Left lung (tissue), 10 donors: ENCODE data around the gene NR2E3. TPM values are rescaled to one million over a fixed set of nuclear protein-coding genes. Genes with fewer than 3 reads are reported as not detected.

Experiments used
- ATAC-seq: fragments of 200-7000 bp; cut with Tn5 transposase; one replicate; pipeline ENCODE4 v1.9.1; 2020; ENCODE audit warnings: moderate library complexity
- DNase-seq, 4 donors: peaks; one replicate each; pipeline ENCODE4 v3.0.0-alpha.2; 2013 to 2020
- H3K27ac ChIP-seq, 2 donors: fragments of 200-600 bp; sonication (generic) in 1 of 2; one replicate each; pipeline versions ENCODE4 v1.5.0 to v1.8.0; 2020 to 2021
- H3K27me3 ChIP-seq, 2 donors: fragments of 200-600 bp; sonication (generic) in 1 of 2; one replicate each; pipeline versions ENCODE4 v1.5.0 to v1.8.0; 2020 to 2021
- H3K36me3 ChIP-seq, 2 donors: fragments of 200-600 bp; sonication (generic) in 1 of 2; one replicate each; pipeline versions ENCODE4 v1.5.0 to v1.8.0; 2020 to 2021
- H3K4me1 ChIP-seq, 2 donors: fragments of 200-600 bp; one replicate each; pipeline ENCODE4 v1.8.0; 2021
- H3K4me3 ChIP-seq, 2 donors: fragments of 200-600 bp; sonication (generic) in 1 of 2; one replicate each; pipeline versions ENCODE4 v1.5.0 to v1.8.0; 2020 to 2021; ENCODE audit warnings: mild to moderate bottlenecking in 1 of 2
- H3K9me3 ChIP-seq, 2 donors: fragments of 200-600 bp; sonication (generic) in 1 of 2; one replicate each; pipeline versions ENCODE4 v1.5.0 to v1.8.0; 2020 to 2021
- intact Hi-C, 2 donors: fragments of 100-400 bp; cut with DNase I; formaldehyde crosslinking; loops; one replicate each; pipeline versions ENCODE4 v1.11.2 to v1.14.2; 2022
- polyA plus RNA-seq, 6 donors: library from polyadenylated mRNA; unstranded; fragments of 120-200 nt; gene quantifications; one replicate each; pipeline ENCODE4 v1.2.1, GENCODE V29; 2013; ENCODE audit not compliant: insufficient read length in 6 of 6
- total RNA-seq, 2 donors: library from RNA; stranded (reverse); fragmentation: NEBNext Ultra II Directional; extraction: Animal tissue kit (Norgen Biotek cat#: 25700); gene quantifications; one replicate each; pipeline ENCODE4 v1.2.1, GENCODE V29; 2021
- TF ChIP-seq, protein P1 (sequence below), 2 donors: fragments of 200-600 bp; sonication (generic) in 1 of 2; IDR thresholded peaks; one replicate each; pipeline versions ENCODE4 v1.5.0 to v1.8.0; 2021; ENCODE audit warnings: antibody characterized with exemption in 2 of 2
- donor health status: DM: no; HTN: yes; CAD: no.
- donor health status: DM: no; HTN: no; CAD: no.

NR2E3 gene
- total and polyA plus RNA-seq, 8 donors: 0.41 to 1.1 (median 0.70) TPM

DNA sequence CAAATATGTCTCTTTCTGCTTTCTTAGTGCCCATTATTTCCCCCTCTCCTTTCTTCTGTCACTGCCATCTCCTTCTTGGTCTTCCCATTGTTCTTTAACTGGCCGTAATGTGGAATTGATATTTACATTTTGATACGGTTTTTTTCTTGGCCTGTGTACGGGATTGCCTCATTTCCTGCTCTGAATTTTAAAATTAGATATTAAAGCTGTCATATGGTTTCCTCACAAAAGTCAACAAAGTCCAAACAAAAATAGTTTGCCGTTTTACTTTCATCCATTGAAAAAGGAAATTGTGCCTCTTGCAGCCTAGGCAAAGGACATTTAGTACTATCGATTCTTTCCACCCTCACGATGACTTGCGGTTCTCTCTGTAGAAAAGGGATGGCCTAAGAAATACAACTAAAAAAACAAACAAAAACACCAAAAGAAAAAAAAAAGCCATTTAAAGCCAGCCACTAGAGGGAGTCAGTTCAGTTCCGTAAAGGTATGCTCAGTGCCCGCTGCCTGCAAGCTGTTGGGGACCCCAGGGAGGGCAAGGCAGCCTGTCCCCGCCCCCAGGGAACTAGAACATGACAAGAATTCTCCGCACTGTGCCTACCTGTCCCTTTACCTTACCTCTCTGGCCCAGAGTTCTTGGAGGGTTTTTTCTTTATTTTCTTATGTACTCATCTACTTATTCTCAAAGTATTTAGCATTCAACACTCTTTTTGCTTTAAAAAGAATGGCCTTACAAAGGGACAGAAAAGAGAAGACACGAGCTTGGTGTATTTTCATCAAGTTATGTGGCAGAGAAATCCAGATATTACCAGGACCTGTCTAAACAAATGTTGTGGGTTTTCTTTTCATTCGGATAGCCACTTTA, 30.0 kb upstream of the NR2E3 start:
- Histone ChIP-seq H3K4me1 (peaks cover 3 to 4% of the 10 kb centered on the region in 2 donors), H3K27ac (no peak overlapping the region), H3K9me3 (no peaks in the 10 kb centered on the region), H3K27me3 (no peaks in the 10 kb centered on the region), H3K4me3 (no peak overlapping the region), H3K36me3 (no peaks in the 10 kb centered on the region)
- DNase-seq (peak in 2 of 4 donors; percentile 64 to 73), ATAC-seq (peak; percentile 77)
- TF ChIP-seq, protein P1, sequence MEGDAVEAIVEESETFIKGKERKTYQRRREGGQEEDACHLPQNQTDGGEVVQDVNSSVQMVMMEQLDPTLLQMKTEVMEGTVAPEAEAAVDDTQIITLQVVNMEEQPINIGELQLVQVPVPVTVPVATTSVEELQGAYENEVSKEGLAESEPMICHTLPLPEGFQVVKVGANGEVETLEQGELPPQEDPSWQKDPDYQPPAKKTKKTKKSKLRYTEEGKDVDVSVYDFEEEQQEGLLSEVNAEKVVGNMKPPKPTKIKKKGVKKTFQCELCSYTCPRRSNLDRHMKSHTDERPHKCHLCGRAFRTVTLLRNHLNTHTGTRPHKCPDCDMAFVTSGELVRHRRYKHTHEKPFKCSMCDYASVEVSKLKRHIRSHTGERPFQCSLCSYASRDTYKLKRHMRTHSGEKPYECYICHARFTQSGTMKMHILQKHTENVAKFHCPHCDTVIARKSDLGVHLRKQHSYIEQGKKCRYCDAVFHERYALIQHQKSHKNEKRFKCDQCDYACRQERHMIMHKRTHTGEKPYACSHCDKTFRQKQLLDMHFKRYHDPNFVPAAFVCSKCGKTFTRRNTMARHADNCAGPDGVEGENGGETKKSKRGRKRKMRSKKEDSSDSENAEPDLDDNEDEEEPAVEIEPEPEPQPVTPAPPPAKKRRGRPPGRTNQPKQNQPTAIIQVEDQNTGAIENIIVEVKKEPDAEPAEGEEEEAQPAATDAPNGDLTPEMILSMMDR (IDR thresholded peaks at IDR 0.05): peak; percentile 53 to 63
- intact Hi-C loops: no loop called here

DNA sequence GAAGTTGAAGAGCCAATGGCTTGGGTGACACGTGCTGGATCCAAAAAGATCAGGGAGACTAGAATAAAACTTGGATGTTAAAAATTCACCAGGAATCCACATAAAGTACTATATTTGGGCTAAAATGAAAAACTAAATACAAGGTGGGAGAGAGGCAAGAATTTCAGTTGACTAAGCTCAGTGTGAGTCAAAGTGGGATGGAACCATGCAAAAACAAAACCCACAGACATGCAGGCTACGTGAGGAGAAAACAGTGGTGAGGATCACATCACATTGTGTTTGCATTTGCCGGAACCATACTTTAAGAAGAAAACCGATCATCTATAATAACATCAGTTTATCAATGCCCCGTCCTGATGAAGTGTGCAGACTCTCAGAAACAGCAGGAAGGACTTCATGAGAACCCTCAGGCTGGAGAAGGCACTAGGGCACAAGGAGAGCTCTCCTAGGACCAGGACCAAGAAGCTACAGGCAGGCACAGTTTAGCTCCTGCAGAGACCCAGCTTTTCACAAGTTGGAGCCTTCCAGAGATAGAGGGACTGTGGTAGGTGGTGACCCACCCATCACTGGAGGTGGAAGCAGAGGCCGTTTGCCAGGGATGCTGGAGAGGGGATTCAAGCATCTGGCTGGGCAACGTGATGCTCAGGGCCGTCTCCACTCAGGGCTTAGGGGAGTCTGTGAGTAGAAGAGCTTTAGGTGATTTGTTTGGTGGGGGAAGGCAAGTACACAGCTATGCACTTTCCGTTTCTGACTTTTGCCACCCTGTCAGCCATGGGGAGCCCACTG, 29.0 kb upstream of the NR2E3 start:
- H3K9me3 ChIP-seq: no peaks in the 10 kb centered on the region
- no peak overlapping the region for H3K4me3 ChIP-seq
- intact Hi-C loops: no loop called here
- H3K4me1 ChIP-seq: peaks cover 3 to 4% of the 10 kb centered on the region in 2 donors
- ATAC-seq (no peak), DNase-seq (no peak)
- H3K36me3 ChIP-seq: no peaks in the 10 kb centered on the region
- no peaks in the 10 kb centered on the region for H3K27me3 ChIP-seq
- no peak overlapping the region for H3K27ac ChIP-seq
- TF ChIP-seq, protein P1 (IDR thresholded peaks at IDR 0.05): no peak

DNA sequence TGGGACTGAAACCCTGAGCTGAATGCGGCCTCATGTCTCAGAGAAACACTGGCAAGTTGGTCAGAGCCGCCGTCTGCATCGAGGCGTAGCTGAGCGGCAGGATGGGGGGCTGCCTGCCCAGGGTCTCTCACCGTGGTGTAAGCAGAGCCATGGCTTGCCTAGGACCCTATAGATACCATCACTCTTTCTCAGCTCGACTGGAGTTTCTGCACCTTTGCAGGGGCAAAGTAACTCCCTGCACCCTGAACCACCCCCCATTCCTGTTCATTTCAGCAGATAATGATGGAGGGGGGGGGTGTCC, 28.4 kb upstream of the NR2E3 start:
- DNase-seq (no peak), ATAC-seq (no peak)
- Histone ChIP-seq H3K36me3 (no peaks in the 10 kb centered on the region), H3K27ac (no peak overlapping the region), H3K27me3 (no peaks in the 10 kb centered on the region), H3K4me1 (peaks cover 3 to 4% of the 10 kb centered on the region in 2 donors), H3K4me3 (no peak overlapping the region), H3K9me3 (no peaks in the 10 kb centered on the region)
- intact Hi-C loops: no loop called here
- TF ChIP-seq, protein P1 (IDR thresholded peaks at IDR 0.05): no peak

DNA sequence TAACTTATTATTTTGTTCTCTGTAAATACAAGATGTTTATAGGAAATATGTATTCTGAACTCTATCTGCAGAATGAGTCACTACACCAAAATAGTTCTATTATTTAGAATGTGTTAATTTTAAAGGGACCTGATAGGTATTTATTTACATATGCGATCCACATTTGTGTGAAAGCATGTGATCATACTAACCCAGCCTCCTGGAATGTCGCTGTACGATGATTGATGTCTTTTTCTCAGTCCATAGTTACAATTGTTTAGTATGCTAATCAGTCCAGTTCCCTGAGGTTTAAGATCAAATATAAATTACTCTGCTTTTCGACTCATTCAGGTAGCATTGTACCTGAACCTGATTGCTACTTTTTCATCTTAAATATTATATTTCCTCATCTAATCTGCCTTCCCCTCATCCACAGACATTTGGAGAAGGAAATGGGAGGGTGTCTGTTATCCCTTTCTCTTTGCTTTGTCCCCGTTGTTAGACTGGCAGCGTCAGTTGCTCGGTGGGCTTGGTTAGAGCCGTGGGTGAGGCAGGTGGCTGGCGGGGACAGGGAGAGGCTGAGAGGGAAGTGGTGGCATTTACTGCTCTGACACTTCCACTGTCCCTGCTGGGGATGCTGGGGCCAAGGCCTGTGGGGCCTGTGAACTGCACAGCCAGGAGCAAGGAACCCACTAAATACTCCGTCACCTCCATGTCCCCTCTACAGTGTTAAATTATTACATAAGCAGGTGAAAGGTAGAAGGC, 27.8 kb upstream of the NR2E3 start:
- no peak for ATAC-seq
- no peak for DNase-seq
- Histone ChIP-seq H3K4me1 (peaks cover 3 to 4% of the 10 kb centered on the region in 2 donors), H3K36me3 (no peaks in the 10 kb centered on the region), H3K27me3 (no peaks in the 10 kb centered on the region), H3K4me3 (no peak overlapping the region), H3K9me3 (no peaks in the 10 kb centered on the region), H3K27ac (no peak overlapping the region)
- TF ChIP-seq, protein P1 (IDR thresholded peaks at IDR 0.05): no peak
- intact Hi-C loops: no loop called here
